HTERT RPE-1 (cell line): ENCODE data around the gene RNF7.
"Not testable (repeated sequence)": the region's sequence is repeated elsewhere in the genome, so short reads cannot be mapped to it uniquely, and the experiment has no call there.

Experiments
- in situ Hi-C: fragments of 300-500 bp; cut with MboI; formaldehyde crosslinking; loops from 4 replicates; pipeline ENCODE4 v1.14.3; 2020; ENCODE audit warnings: low sequenced_read_pairs

RNF7 gene

GRCh38 chr3:141738022-141738890 is at the start of gene RNF7:
TSS of gene RNF7 (plus strand) at chr3:141738298. CDS start at chr3:141738342, 44 bp downstream.
- in situ Hi-C loops: no loop called here

- in situ Hi-C loops: no loop called here
Measured at GRCh38 chr3:141690431-141691072, 47.5 kb upstream of the RNF7 start.

GRCh38 chr3:141691471-141691870 is 46.6 kb upstream of the RNF7 start:
- in situ Hi-C loops: not testable (repeated sequence)

- in situ Hi-C loops: not testable (repeated sequence)
Measured at GRCh38 chr3:141692973-141693372, 45.1 kb upstream of the RNF7 start.

- in situ Hi-C loops: no loop called here
Measured at GRCh38 chr3:141699324-141699723, 38.8 kb upstream of the RNF7 start.

GRCh38 chr3:141699897-141700296 is 38.2 kb upstream of the RNF7 start:
- in situ Hi-C loops: no loop called here

GRCh38 chr3:141703367-141703766 is 34.7 kb upstream of the RNF7 start:
- in situ Hi-C loops: not testable (repeated sequence)

- in situ Hi-C loops: no loop called here
Measured at GRCh38 chr3:141707741-141708203, 30.3 kb upstream of the RNF7 start.

GRCh38 chr3:141708367-141708766 is 29.7 kb upstream of the RNF7 start:
- in situ Hi-C loops: no loop called here

- in situ Hi-C loops: no loop called here
Measured at GRCh38 chr3:141709126-141709770, 28.9 kb upstream of the RNF7 start.

- in situ Hi-C loops: no loop called here
Measured at GRCh38 chr3:141710121-141710520, 28.0 kb upstream of the RNF7 start.

- in situ Hi-C loops: no loop called here
Measured at GRCh38 chr3:141710888-141711616, 27.0 kb upstream of the RNF7 start.

- in situ Hi-C loops: no loop called here
Measured at GRCh38 chr3:141714671-141715070, 23.4 kb upstream of the RNF7 start.

GRCh38 chr3:141722081-141722480 is 16.0 kb upstream of the RNF7 start:
- in situ Hi-C loops: no loop called here

GRCh38 chr3:141722648-141723047 is 15.4 kb upstream of the RNF7 start:
- in situ Hi-C loops: no loop called here

- in situ Hi-C loops: no loop called here
Measured at GRCh38 chr3:141723255-141723654, 14.8 kb upstream of the RNF7 start.

- in situ Hi-C loops: no loop called here
Measured at GRCh38 chr3:141724186-141724585, 13.9 kb upstream of the RNF7 start.

GRCh38 chr3:141725036-141725435 is 13.1 kb upstream of the RNF7 start:
- in situ Hi-C loops: no loop called here

GRCh38 chr3:141726483-141726882 is 11.6 kb upstream of the RNF7 start:
- in situ Hi-C loops: no loop called here

GRCh38 chr3:141728355-141728892 is 9.7 kb upstream of the RNF7 start:
- in situ Hi-C loops: no loop called here

GRCh38 chr3:141729240-141729639 is 8.9 kb upstream of the RNF7 start:
- in situ Hi-C loops: no loop called here
